Neutrophil (primary cell): ENCODE results near the gene E4F1.
"Not testable (repeated sequence)": the region's sequence is repeated elsewhere in the genome, so short reads cannot be mapped to it uniquely, and the experiment has no call there.

Source experiments
- H3K27ac ChIP-seq: fragments of 200-600 bp; sonication (generic); 2 replicates; pipeline ENCODE4 v1.5.1; 2016; ENCODE audit warnings: mild to moderate bottlenecking, moderate library complexity
- H3K27me3 ChIP-seq: fragments of 200-600 bp; sonication (generic); 2 replicates; pipeline ENCODE4 v1.6.0; 2016; ENCODE audit warnings: mild to moderate bottlenecking
- H3K36me3 ChIP-seq: fragments of 200-600 bp; sonication (generic); 2 replicates; pipeline ENCODE4 v1.5.1; 2017
- H3K4me1 ChIP-seq, 2 experiments: fragments of 200-600 bp in 1 of 2; sonication (generic) in 1 of 2; 1 replicate in 1 of 2; 2 replicates in 1 of 2; pipeline versions ENCODE4 v1.5.1 to v1.6.1; 2013 to 2016; ENCODE audit warnings: low read depth in 1 of 2, low read length in 1 of 2, mild to moderate bottlenecking in 1 of 2, moderate library complexity in 1 of 2; ENCODE audit not compliant: control insufficient read depth in 1 of 2, insufficient read depth in 1 of 2
- H3K4me3 ChIP-seq, 2 experiments: fragments of 200-600 bp in 1 of 2; sonication (generic) in 1 of 2; 1 replicate in 1 of 2; 2 replicates in 1 of 2; pipeline ENCODE4 v1.5.1; 2013 to 2016; ENCODE audit warnings: low read depth in 1 of 2, low read length in 1 of 2, mild to moderate bottlenecking in 1 of 2, moderate library complexity in 1 of 2
- H3K9me3 ChIP-seq: fragments of 200-600 bp; sonication (generic); 2 replicates; pipeline ENCODE4 v1.5.1; 2016
- CTCF ChIP-seq: fragments of 200-600 bp; sonication (generic); IDR thresholded peaks from 2 replicates; pipeline ENCODE4 v1.5.1; 2016; ENCODE audit warnings: antibody characterized with exemption

The E4F1 gene

GRCh38 chr16:2257726-2258125 is 34.3 kb downstream of the E4F1 start:
- TF ChIP-seq CTCF: no peak
- H3K36me3 ChIP-seq: peaks cover 92% of the 10 kb centered on the region
- H3K27me3 ChIP-seq: no peaks in the 10 kb centered on the region
- H3K4me1 ChIP-seq: no peaks in the 10 kb centered on the region
- H3K9me3 ChIP-seq: no peaks in the 10 kb centered on the region
- no peak overlapping the region for H3K4me3 ChIP-seq
- H3K27ac ChIP-seq: no peak overlapping the region

- H3K27ac ChIP-seq, H3K4me1 ChIP-seq, H3K27me3 ChIP-seq, H3K9me3 ChIP-seq, H3K4me3 ChIP-seq: not testable (repeated sequence)
- H3K36me3 ChIP-seq: peaks cover 92% of the 10 kb centered on the region
These were observed 35.1 kb downstream of the E4F1 start for GRCh38 chr16:2258530-2258929.

DNA sequence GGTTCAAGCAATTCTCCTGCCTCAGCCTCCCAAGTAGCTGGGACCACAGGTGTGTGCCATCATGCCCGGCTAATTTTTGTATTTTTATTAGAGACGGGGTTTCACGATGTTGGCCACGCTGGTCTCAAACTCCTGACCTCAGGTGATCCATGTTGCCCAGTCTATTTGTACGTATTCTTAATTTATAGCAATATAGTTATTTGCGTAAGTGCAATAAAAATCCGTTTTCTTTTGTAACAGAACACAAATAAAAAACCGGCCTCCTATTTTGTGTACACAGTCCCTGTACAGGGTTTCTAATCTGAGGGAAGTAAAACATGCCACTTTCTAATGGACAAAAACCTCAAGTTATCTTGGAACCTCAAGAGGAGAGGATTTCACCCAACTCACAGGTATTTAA is 36.9 kb downstream of the E4F1 start:
- no peak overlapping the region for H3K4me3 ChIP-seq
- H3K36me3 ChIP-seq: peaks cover 83% of the 10 kb centered on the region
- H3K27me3 ChIP-seq: no peaks in the 10 kb centered on the region
- no peaks in the 10 kb centered on the region for H3K9me3 ChIP-seq
- TF ChIP-seq CTCF: no peak
- no peak overlapping the region for H3K27ac ChIP-seq
- H3K4me1 ChIP-seq: no peaks in the 10 kb centered on the region

DNA sequence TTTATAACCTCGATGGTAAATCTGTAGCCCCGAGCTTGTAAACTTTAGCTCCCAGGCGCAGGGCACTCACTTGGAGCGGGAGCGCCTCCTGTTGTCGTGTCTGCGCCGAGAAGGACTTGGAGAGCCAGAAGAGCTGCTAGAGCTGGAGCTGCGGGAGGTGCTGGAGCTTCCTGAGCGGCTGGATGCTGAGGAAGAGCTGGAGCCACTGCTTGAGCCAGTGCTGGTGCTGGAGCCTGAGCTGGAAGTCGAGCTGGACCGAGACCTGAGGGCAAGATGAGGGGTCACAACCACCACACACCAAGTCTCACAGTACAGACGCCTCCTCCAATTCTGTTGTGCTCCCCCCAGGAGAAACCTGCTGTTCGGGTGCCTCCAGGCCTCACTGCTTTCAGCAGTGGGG is 39.6 kb downstream of the E4F1 start:
- Histone ChIP-seq H3K36me3 (peaks cover 55% of the 10 kb centered on the region), H3K4me1 (peaks cover 9 to 11% of the 10 kb centered on the region in 2 experiments)
- H3K27ac ChIP-seq, H3K4me3 ChIP-seq, H3K27me3 ChIP-seq, H3K9me3 ChIP-seq: not testable (repeated sequence)

GRCh38 chr16:2266887-2267286 is 43.5 kb downstream of the E4F1 start:
- H3K9me3 ChIP-seq, H3K27me3 ChIP-seq: not testable (repeated sequence)
- H3K4me3 ChIP-seq: peak overlapping the region; percentile 91 to 99
- peaks cover 23% of the 10 kb centered on the region for H3K36me3 ChIP-seq
- peak overlapping the region; percentile 96 for H3K27ac ChIP-seq
- H3K4me1 ChIP-seq: peaks cover 19 to 23% of the 10 kb centered on the region in 2 experiments

- Histone ChIP-seq H3K27ac (peak overlapping the region; percentile 96), H3K4me3 (peak overlapping the region; percentile 91 to 99), H3K4me1 (peaks cover 19 to 23% of the 10 kb centered on the region in 2 experiments), H3K36me3 (peaks cover 16% of the 10 kb centered on the region)
- H3K27me3 ChIP-seq, H3K9me3 ChIP-seq: not testable (repeated sequence)
These were observed 44.1 kb downstream of the E4F1 start for GRCh38 chr16:2267505-2267912.

DNA sequence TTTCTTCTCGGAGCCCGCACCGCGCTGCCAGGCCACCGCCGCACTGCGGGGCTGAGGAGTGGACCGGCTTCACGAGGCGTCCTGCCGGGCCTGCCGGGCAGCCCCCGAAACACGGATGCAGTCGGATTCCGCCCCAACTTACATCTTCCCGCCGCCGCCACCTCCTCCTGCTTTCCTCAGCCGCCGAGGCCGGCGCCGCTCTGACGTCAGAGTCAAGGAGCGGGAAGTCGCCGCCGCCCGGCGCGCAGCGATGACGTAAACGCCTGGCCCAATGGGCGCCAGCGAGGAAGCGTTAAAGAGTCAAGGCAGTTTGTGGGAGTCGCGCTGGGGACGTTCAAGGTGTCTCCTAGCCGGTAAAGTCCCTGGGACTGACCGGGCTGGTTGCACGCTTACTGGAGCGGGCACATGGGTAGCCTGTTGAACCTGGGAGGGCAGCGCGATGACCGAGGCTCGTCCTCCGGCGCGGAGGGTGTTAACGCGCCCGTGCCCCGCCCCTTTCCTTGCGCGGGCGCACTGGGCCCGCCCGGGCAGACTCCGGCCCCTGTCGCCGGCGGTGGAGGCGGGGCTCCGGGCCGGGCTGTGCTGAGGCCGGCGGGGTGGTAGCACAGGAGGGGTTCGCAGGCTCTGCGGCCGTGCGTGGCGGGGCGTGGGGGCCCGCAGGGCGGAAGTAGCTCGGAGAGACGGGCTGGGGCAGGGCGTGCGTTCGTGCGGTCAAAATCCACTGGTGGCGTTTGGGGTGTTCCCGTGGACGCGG is 44.7 kb downstream of the E4F1 start, which contains the start of gene RNPS1:
TSS of gene RNPS1 (minus strand) at position 214 of the 754 bp plus-strand sequence. CDS start 3,483 bp downstream, outside the sequence.
- Histone ChIP-seq H3K27me3 (no peaks in the 10 kb centered on the region), H3K4me1 (peaks cover 19 to 23% of the 10 kb centered on the region in 2 experiments), H3K4me3 (peak within 1 kb of the TSS; percentile 91 to 99), H3K36me3 (peaks cover 11% of the 10 kb centered on the region), H3K9me3 (no peaks in the 10 kb centered on the region), H3K27ac (peak within 1 kb of the TSS; percentile 96)
- TF ChIP-seq CTCF: no peak
